HCT116 (cell line): ENCODE data around the gene LTBR.

Experiments
- CEBPB ChIP-seq: IDR thresholded peaks from 2 replicates; pipeline ENCODE4 v1.6.1; 2012; ENCODE audit warnings: low read depth
- POLR2A ChIP-seq: IDR thresholded peaks from 2 replicates; pipeline ENCODE4 v1.7.0; 2011; ENCODE audit warnings: borderline replicate concordance; ENCODE audit not compliant: insufficient read depth, insufficient read length; ENCODE audit errors: extremely low read depth
- POLR2AphosphoS5 ChIP-seq: IDR thresholded peaks from 2 replicates; pipeline ENCODE4 v1.6.1; 2011; ENCODE audit warnings: mild to moderate bottlenecking, low read depth, low read length, moderate library complexity
- SIN3A ChIP-seq: IDR thresholded peaks from 2 replicates; pipeline ENCODE4 v1.6.1; 2012; ENCODE audit warnings: low read depth
- TF ChIP-seq, protein P1 (sequence below), 3 experiments: fragments of 200-600 bp in 1 of 3; sonication (generic) in 1 of 3; IDR thresholded peaks in 2 of 3; conservative IDR thresholded peaks in 1 of 3; 2 replicates each; pipeline ENCODE4 v1.5.1; 2012 to 2017; ENCODE audit warnings: low read depth in 2 of 3, low read length in 2 of 3, antibody characterized with exemption in 1 of 3, borderline replicate concordance in 1 of 3, control low read depth in 1 of 3, mild to moderate bottlenecking in 1 of 3, mixed read lengths in 1 of 3, mixed run types in 1 of 3, moderate library complexity in 1 of 3; ENCODE audit not compliant: insufficient read depth in 1 of 3
- TF ChIP-seq, protein P2 (sequence below): IDR thresholded peaks from 2 replicates; pipeline ENCODE4 v1.6.1; 2012

DNA sequence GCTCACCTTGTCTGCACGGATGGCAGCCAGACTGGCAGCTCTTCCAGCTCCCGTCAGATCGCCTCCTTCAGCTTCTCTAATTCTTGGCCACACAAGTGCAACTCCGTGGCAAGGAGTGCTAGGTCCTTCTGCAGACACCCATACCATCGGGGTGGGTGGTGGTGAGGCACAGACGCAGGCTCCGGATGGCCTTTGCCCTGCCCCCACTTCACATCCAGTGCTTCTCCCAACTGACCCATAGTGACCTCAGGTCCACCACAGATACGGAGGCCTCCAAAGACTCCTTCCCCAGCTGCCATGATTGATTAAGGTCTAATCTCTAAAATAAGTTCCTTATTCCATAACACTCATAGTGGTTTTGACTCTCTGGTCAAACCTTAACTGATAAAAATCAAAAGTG, 40.9 kb downstream of the LTBR start:
- no peak for TF ChIP-seq CEBPB
- no peak for TF ChIP-seq SIN3A
- TF ChIP-seq, protein P1, sequence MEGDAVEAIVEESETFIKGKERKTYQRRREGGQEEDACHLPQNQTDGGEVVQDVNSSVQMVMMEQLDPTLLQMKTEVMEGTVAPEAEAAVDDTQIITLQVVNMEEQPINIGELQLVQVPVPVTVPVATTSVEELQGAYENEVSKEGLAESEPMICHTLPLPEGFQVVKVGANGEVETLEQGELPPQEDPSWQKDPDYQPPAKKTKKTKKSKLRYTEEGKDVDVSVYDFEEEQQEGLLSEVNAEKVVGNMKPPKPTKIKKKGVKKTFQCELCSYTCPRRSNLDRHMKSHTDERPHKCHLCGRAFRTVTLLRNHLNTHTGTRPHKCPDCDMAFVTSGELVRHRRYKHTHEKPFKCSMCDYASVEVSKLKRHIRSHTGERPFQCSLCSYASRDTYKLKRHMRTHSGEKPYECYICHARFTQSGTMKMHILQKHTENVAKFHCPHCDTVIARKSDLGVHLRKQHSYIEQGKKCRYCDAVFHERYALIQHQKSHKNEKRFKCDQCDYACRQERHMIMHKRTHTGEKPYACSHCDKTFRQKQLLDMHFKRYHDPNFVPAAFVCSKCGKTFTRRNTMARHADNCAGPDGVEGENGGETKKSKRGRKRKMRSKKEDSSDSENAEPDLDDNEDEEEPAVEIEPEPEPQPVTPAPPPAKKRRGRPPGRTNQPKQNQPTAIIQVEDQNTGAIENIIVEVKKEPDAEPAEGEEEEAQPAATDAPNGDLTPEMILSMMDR (IDR thresholded peaks at IDR 0.05 in 2 of 3, conservative IDR thresholded peaks at IDR 0.05 in 1 of 3; ENCODE audit: borderline replicate concordance in 1 of 3, insufficient read depth in 1 of 3, low read depth in 2 of 3, low read length in 2 of 3): no peak
- TF ChIP-seq POLR2A: no peak
- TF ChIP-seq POLR2AphosphoS5: no peak
- TF ChIP-seq, protein P2, sequence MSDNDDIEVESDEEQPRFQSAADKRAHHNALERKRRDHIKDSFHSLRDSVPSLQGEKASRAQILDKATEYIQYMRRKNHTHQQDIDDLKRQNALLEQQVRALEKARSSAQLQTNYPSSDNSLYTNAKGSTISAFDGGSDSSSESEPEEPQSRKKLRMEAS: no peak
